SU-DHL-6 (cell line): Measurements from ENCODE around the gene UBE2R2.

Experiments
- H2AFZ ChIP-seq: fragments of 200-600 bp; sonication (generic); 2 replicates; pipeline ENCODE4 v1.6.1; 2014; ENCODE audit warnings: low read depth, mild to moderate bottlenecking, moderate library complexity, mixed read lengths, antibody characterized with exemption, low read length; ENCODE audit not compliant: severe bottlenecking
- H3F3A ChIP-seq: fragments of 200-600 bp; shearing (Covaris generic); 2 replicates; pipeline ENCODE4 v1.6.0; 2016; ENCODE audit warnings: antibody characterized with exemption, mild to moderate bottlenecking; ENCODE audit not compliant: insufficient read depth
- H3K27ac ChIP-seq: fragments of 200-600 bp; sonication (generic); 2 replicates; pipeline ENCODE4 v1.5.1; 2016; ENCODE audit warnings: low read depth, mild to moderate bottlenecking, low read length, moderate library complexity, mixed read lengths
- H3K27me3 ChIP-seq: fragments of 200-600 bp; sonication (generic), shearing (Covaris generic); 2 replicates; pipeline ENCODE4 v1.6.0; 2014; ENCODE audit warnings: mild to moderate bottlenecking, low read length
- H3K36me3 ChIP-seq: fragments of 200-600 bp; sonication (generic); 2 replicates; pipeline ENCODE4 v1.6.1; 2014; ENCODE audit warnings: mild to moderate bottlenecking, low read length, mixed read lengths
- H3K4me2 ChIP-seq: fragments of 300-600, 200-600 bp; shearing (Covaris generic), sonication (generic); 2 replicates; pipeline ENCODE4 v1.6.0; 2014; ENCODE audit warnings: low read length, low read depth, mild to moderate bottlenecking; ENCODE audit not compliant: poor library complexity, severe bottlenecking
- H3K4me3 ChIP-seq: fragments of 200-600 bp; sonication (generic); 2 replicates; pipeline ENCODE4 v1.5.1; 2014; ENCODE audit warnings: antibody characterized with exemption, low read length, mild to moderate bottlenecking, mixed read lengths; ENCODE audit not compliant: insufficient read depth, poor library complexity, severe bottlenecking
- H3K79me2 ChIP-seq: fragments of 200-600 bp; sonication (generic); 2 replicates; pipeline ENCODE4 v1.6.1; 2014; ENCODE audit warnings: mild to moderate bottlenecking, low read length, moderate library complexity; ENCODE audit not compliant: insufficient read depth
- H3K9ac ChIP-seq: fragments of 200-600 bp; sonication (generic); 2 replicates; pipeline ENCODE4 v1.7.0; 2014; ENCODE audit warnings: mild to moderate bottlenecking, low read length
- H3K9me2 ChIP-seq: fragments of 200-600 bp; sonication (generic); replicated peaks from 2 replicates; pipeline ENCODE4 v1.6.1; 2014; ENCODE audit warnings: low read length; ENCODE audit not compliant: insufficient read depth
- H3K9me3 ChIP-seq: fragments of 200-600 bp; sonication (generic); 2 replicates; pipeline ENCODE4 v1.6.1; 2014; ENCODE audit warnings: low read length, mixed read lengths; ENCODE audit not compliant: insufficient read depth
- H4K20me1 ChIP-seq: fragments of 200-600 bp; sonication (generic); 2 replicates; pipeline ENCODE4 v1.6.1; 2014; ENCODE audit warnings: low read depth, mild to moderate bottlenecking, antibody characterized with exemption, low read length, moderate library complexity, mixed read lengths
- EZH2phosphoT487 ChIP-seq: fragments of 200-600 bp; sonication (generic), shearing (Covaris generic); conservative IDR thresholded peaks from 2 replicates; pipeline ENCODE4 v1.6.1; 2018; ENCODE audit warnings: mild to moderate bottlenecking, antibody characterized with exemption, low read length, moderate library complexity, mixed read lengths
- TF ChIP-seq, protein P1 (sequence below): fragments of 200-600 bp; sonication (generic); IDR thresholded peaks from one replicate; pipeline ENCODE4 v1.5.1; 2017; ENCODE audit warnings: antibody characterized with exemption, mild to moderate bottlenecking, low read length, moderate library complexity; ENCODE audit not compliant: insufficient read depth, poor library complexity, severe bottlenecking

Gene UBE2R2

DNA sequence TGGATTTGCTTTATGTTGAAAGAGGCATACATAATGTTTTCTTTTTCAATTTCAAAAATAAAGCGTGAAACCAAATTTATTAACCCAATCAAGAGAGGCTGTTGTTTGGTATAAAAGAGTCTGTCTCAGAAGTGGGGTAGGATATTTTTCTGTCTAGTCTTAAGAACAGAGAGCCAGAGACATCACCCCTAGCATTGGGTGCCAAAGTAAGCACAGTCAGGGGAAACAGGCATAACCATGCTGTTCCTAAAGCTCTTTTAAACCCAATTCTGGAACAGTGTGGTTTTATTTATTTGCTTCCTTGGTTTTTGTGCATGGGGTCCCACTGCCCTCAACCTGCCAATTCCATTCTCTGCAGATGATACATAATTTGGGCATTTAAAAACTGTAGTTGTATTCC lies 88.2 kb downstream of the UBE2R2 start:
- no peak overlapping the region for H2AFZ ChIP-seq
- H3F3A ChIP-seq: peaks cover 35% of the 10 kb centered on the region; the same call in 1 of the 2 replicates
- no peak overlapping the region for H3K4me2 ChIP-seq
- H4K20me1 ChIP-seq: peaks cover 6% of the 10 kb centered on the region
- peaks cover 51% of the 10 kb centered on the region for H3K36me3 ChIP-seq
- H3K4me3 ChIP-seq: no peak overlapping the region
- no peaks in the 10 kb centered on the region for H3K27me3 ChIP-seq
- H3K9ac ChIP-seq: no peak overlapping the region
- no peak overlapping the region for H3K27ac ChIP-seq
- peaks cover 96% of the 10 kb centered on the region for H3K79me2 ChIP-seq
- no peaks in the 10 kb centered on the region for H3K9me3 ChIP-seq
- no peaks in the 10 kb centered on the region for H3K9me2 ChIP-seq
- no peak for TF ChIP-seq EZH2phosphoT487
- TF ChIP-seq, protein P1, sequence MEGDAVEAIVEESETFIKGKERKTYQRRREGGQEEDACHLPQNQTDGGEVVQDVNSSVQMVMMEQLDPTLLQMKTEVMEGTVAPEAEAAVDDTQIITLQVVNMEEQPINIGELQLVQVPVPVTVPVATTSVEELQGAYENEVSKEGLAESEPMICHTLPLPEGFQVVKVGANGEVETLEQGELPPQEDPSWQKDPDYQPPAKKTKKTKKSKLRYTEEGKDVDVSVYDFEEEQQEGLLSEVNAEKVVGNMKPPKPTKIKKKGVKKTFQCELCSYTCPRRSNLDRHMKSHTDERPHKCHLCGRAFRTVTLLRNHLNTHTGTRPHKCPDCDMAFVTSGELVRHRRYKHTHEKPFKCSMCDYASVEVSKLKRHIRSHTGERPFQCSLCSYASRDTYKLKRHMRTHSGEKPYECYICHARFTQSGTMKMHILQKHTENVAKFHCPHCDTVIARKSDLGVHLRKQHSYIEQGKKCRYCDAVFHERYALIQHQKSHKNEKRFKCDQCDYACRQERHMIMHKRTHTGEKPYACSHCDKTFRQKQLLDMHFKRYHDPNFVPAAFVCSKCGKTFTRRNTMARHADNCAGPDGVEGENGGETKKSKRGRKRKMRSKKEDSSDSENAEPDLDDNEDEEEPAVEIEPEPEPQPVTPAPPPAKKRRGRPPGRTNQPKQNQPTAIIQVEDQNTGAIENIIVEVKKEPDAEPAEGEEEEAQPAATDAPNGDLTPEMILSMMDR: no peak

DNA sequence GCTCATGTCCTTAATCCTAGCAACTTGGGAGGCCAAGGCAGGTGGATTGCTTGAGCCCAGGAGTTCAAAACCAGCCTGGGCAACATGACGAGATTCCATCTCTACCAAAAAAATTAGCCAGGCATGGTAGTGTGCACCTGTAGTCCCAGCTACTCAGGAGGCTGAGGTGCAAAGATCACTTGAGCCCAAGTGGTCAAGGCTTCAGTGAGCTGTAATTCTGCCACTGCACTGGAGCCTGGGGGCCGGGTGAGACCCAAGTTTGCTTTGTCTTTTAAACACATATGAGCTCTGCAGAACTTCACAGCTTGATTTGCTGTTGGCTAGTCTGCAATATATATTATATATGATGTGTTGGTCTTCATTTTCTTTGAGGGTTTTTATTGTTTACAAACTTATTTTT lies 89.8 kb downstream of the UBE2R2 start:
- H3K9me3 ChIP-seq: no peaks in the 10 kb centered on the region
- H3K4me2 ChIP-seq: no peak overlapping the region
- H3K79me2 ChIP-seq: peaks cover 90% of the 10 kb centered on the region
- H3K4me3 ChIP-seq: no peak overlapping the region
- no peak overlapping the region for H2AFZ ChIP-seq
- no peak overlapping the region for H3K9ac ChIP-seq
- no peaks in the 10 kb centered on the region for H3K27me3 ChIP-seq
- TF ChIP-seq, protein P1: no peak
- no peak for TF ChIP-seq EZH2phosphoT487
- H3K9me2 ChIP-seq: no peaks in the 10 kb centered on the region
- H3F3A ChIP-seq: peaks cover 38% of the 10 kb centered on the region
- H3K27ac ChIP-seq: no peak overlapping the region
- peaks cover 41% of the 10 kb centered on the region for H3K36me3 ChIP-seq
- peaks cover 4% of the 10 kb centered on the region for H4K20me1 ChIP-seq

DNA sequence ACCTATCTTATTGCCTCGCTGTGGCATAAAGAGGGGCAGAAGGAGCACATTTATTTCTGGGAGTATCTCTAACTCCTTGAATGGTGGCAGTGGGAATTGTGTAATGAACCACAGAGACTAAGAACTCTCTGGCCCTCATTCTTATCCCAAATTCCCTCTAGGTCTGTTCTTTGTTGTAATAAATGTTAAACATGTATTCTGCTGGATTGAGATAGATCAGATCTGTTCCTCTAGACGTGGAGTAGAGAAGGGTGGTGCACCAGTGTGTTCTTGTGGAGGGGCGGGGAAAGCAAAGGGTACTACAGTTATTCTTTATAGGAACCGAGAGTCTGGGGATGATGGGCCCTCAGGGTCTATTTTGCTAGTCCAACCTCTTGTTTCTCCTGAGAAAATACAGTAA lies 90.4 kb downstream of the UBE2R2 start:
- peaks cover 40% of the 10 kb centered on the region for H3F3A ChIP-seq
- no peak overlapping the region for H2AFZ ChIP-seq
- H3K9me2 ChIP-seq: no peaks in the 10 kb centered on the region
- H3K9me3 ChIP-seq: no peaks in the 10 kb centered on the region
- no peak for TF ChIP-seq EZH2phosphoT487
- TF ChIP-seq, protein P1: no peak
- peaks cover 88% of the 10 kb centered on the region for H3K79me2 ChIP-seq
- H3K4me2 ChIP-seq: no peak overlapping the region
- no peaks in the 10 kb centered on the region for H3K27me3 ChIP-seq
- no peak overlapping the region for H3K4me3 ChIP-seq
- peaks cover 40% of the 10 kb centered on the region for H3K36me3 ChIP-seq
- no peak overlapping the region for H3K9ac ChIP-seq
- H3K27ac ChIP-seq: no peak overlapping the region
- peaks cover 5% of the 10 kb centered on the region for H4K20me1 ChIP-seq
